Fibroblast of lung (primary cell): ENCODE results near the gene TRIM23. TPM values are rescaled to one million over a fixed set of nuclear protein-coding genes. Genes with fewer than 3 reads are reported as not detected.
A peak's percentile ranks its signal among the peaks of the same experiment; 100 is the strongest.

Source experiments
- DNase-seq, 2 donors: peaks; one replicate each; pipeline versions ENCODE4 v3.0.0 to v3.0.0-alpha.2; 2010; ENCODE audit warnings: low read depth in 2 of 2
- H2AFZ ChIP-seq: 2 replicates; pipeline ENCODE4 v1.5.1; 2012; ENCODE audit warnings: low read length, control low read depth, inconsistent platforms
- H3K27ac ChIP-seq: 2 replicates; pipeline ENCODE4 v1.5.1; 2011; ENCODE audit warnings: low read length, control low read depth; ENCODE audit not compliant: insufficient read depth
- H3K27me3 ChIP-seq: 2 replicates; pipeline ENCODE4 v1.5.1; 2011; ENCODE audit warnings: mild to moderate bottlenecking, low read length; ENCODE audit not compliant: control insufficient read depth, insufficient read depth
- H3K36me3 ChIP-seq: 2 replicates; pipeline ENCODE4 v1.5.1; 2011; ENCODE audit warnings: low read length; ENCODE audit not compliant: control insufficient read depth, insufficient read depth
- H3K4me1 ChIP-seq: 2 replicates; pipeline ENCODE4 v1.5.1; 2011; ENCODE audit warnings: low read length; ENCODE audit not compliant: control insufficient read depth, insufficient read depth; ENCODE audit errors: extremely low read depth
- H3K4me2 ChIP-seq: 2 replicates; pipeline ENCODE4 v1.5.1; 2011; ENCODE audit warnings: low read length, control low read depth; ENCODE audit not compliant: insufficient read depth; ENCODE audit errors: extremely low read depth
- H3K4me3 ChIP-seq, 4 experiments: fragments of 200-600 bp in 1 of 4; sonication (generic) in 1 of 4; replicated peaks in 1 of 4; 2 replicates each; pipeline ENCODE4 v1.5.1; 2011 to 2016; ENCODE audit warnings: low read length in 4 of 4, low read depth in 3 of 4, mild to moderate bottlenecking in 3 of 4, control low read depth in 2 of 4, inconsistent platforms in 1 of 4, mixed read lengths in 1 of 4; ENCODE audit not compliant: insufficient read depth in 1 of 4; ENCODE audit errors: control extremely low read depth in 1 of 4
- H3K79me2 ChIP-seq: 2 replicates; pipeline ENCODE4 v1.5.1; 2012; ENCODE audit warnings: mild to moderate bottlenecking, low read length, inconsistent platforms; ENCODE audit not compliant: control insufficient read depth, insufficient read depth
- H3K9ac ChIP-seq: 2 replicates; pipeline ENCODE4 v1.5.1; 2011; ENCODE audit warnings: mild to moderate bottlenecking, low read length, control low read depth; ENCODE audit not compliant: insufficient read depth
- H3K9me3 ChIP-seq: 2 replicates; pipeline ENCODE4 v1.5.1; 2012; ENCODE audit warnings: low read depth, low read length; ENCODE audit not compliant: control insufficient read depth, insufficient read depth
- H4K20me1 ChIP-seq: 2 replicates; pipeline ENCODE4 v1.5.1; 2011; ENCODE audit warnings: low read length; ENCODE audit not compliant: control insufficient read depth, insufficient read depth; ENCODE audit errors: extremely low read depth
- CTCF ChIP-seq, 2 donors: IDR thresholded peaks in 1 of 2; conservative IDR thresholded peaks in 1 of 2; 1 replicate in 1 of 2; 2 replicates in 1 of 2; pipeline ENCODE4 v1.5.1; 2011 to 2012; ENCODE audit warnings: low read length in 2 of 2, control low read depth in 1 of 2, inconsistent platforms in 1 of 2, low read depth in 1 of 2, mild to moderate bottlenecking in 1 of 2
- EZH2 ChIP-seq: IDR thresholded peaks from 2 replicates; pipeline ENCODE4 v1.5.1; 2012; ENCODE audit warnings: low read length, control low read depth, mild to moderate bottlenecking; ENCODE audit errors: missing control alignments
- polyA plus RNA-seq, 2 donors: library from polyadenylated mRNA; depleted of rRNA in 1 of 2; stranded (reverse) in 1 of 2; unstranded in 1 of 2; fragments of >200 nt; gene quantifications; 2 replicates each; pipeline ENCODE4 v1.2.1, GENCODE V29; 2011 to 2012; ENCODE audit warnings: missing spikeins in 1 of 2
- total RNA-seq: library from RNA; depleted of rRNA; stranded (reverse); fragments of >200 nt; gene quantifications from 2 replicates; pipeline ENCODE4 v1.2.1, GENCODE V29; 2014

Gene TRIM23
- total and polyA plus RNA-seq, 2 donors (not counting 1 experiment from before 2014, with no cell fraction given), result 14.1 to 48.6 TPM

DNA sequence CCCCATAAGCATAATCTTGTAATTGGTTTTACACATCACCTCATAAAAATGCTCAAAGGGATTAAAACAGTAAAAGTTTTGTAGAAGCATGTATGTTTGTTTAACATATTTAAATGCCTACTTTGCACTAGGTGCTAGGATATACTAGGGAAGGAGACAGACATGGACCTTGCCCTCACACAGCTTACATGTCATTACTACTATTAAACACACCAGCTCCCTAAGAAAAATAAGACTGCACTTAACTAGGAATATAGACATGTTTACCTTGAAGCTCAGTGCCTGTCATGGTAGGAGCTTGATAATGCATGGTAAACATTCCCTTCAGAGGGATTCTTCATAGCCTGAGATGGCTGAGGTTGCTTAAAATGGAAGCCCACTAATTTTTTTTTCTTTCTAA, 6.8 kb upstream of the TRIM23 start:
- H3K4me3 ChIP-seq, result no peak overlapping the region
- peaks cover 28% of the 10 kb centered on the region for H3K79me2 ChIP-seq
- H3K27ac ChIP-seq, result no peak overlapping the region
- H3K4me1 ChIP-seq, result no peaks in the 10 kb centered on the region
- H3K4me2 ChIP-seq, result no peak overlapping the region
- DNase-seq, result no peak
- H2AFZ ChIP-seq, result no peak overlapping the region
- no peak overlapping the region for H3K9ac ChIP-seq
- H3K9me3 ChIP-seq, result no peaks in the 10 kb centered on the region
- no peaks in the 10 kb centered on the region for H3K36me3 ChIP-seq
- no peak for TF ChIP-seq CTCF (conservative IDR thresholded peaks at IDR 0.05 in 1 of 2, IDR thresholded peaks at IDR 0.05 in 1 of 2; ENCODE audit: low read depth in 1 of 2, low read length in 2 of 2)
- no peak for TF ChIP-seq EZH2
- no peaks in the 10 kb centered on the region for H4K20me1 ChIP-seq
- H3K27me3 ChIP-seq, result no peaks in the 10 kb centered on the region

DNA sequence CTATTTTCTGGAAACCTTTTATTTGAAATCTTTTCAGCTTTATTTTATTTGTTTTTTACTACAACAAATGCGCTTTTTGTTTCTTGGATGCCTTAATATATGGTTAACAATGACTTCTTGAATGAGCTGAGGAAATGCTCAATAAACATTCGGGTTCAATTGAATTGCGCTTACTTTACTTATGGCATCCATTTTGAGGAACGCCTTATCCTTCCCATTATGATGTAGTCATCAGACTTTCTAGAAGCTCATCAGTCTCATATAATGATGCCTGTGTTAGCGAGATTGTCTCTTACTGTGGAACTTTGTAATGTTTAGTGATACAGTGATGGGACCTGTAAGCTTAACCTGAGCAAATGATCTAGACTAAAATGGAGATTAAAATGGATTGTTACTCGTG, 1.6 kb upstream of the TRIM23 start:
- H3K27me3 ChIP-seq, result no peaks in the 10 kb centered on the region
- peaks cover 2% of the 10 kb centered on the region for H3K4me1 ChIP-seq
- H3K4me3 ChIP-seq, result peak overlapping the region; percentile 64 to 97 (median 90)
- H3K27ac ChIP-seq, result no peak overlapping the region
- no peaks in the 10 kb centered on the region for H4K20me1 ChIP-seq
- H3K4me2 ChIP-seq, result peak overlapping the region; percentile 73
- no peak overlapping the region for H2AFZ ChIP-seq
- TF ChIP-seq CTCF (conservative IDR thresholded peaks at IDR 0.05 in 1 of 2, IDR thresholded peaks at IDR 0.05 in 1 of 2; ENCODE audit: low read depth in 1 of 2, low read length in 2 of 2), result no peak
- TF ChIP-seq EZH2, result no peak
- DNase-seq, result peak in 1 of 2 donors; percentile 0
- H3K9ac ChIP-seq, result peak overlapping the region; percentile 69
- H3K79me2 ChIP-seq, result peaks cover 62% of the 10 kb centered on the region
- no peaks in the 10 kb centered on the region for H3K36me3 ChIP-seq
- no peaks in the 10 kb centered on the region for H3K9me3 ChIP-seq

DNA sequence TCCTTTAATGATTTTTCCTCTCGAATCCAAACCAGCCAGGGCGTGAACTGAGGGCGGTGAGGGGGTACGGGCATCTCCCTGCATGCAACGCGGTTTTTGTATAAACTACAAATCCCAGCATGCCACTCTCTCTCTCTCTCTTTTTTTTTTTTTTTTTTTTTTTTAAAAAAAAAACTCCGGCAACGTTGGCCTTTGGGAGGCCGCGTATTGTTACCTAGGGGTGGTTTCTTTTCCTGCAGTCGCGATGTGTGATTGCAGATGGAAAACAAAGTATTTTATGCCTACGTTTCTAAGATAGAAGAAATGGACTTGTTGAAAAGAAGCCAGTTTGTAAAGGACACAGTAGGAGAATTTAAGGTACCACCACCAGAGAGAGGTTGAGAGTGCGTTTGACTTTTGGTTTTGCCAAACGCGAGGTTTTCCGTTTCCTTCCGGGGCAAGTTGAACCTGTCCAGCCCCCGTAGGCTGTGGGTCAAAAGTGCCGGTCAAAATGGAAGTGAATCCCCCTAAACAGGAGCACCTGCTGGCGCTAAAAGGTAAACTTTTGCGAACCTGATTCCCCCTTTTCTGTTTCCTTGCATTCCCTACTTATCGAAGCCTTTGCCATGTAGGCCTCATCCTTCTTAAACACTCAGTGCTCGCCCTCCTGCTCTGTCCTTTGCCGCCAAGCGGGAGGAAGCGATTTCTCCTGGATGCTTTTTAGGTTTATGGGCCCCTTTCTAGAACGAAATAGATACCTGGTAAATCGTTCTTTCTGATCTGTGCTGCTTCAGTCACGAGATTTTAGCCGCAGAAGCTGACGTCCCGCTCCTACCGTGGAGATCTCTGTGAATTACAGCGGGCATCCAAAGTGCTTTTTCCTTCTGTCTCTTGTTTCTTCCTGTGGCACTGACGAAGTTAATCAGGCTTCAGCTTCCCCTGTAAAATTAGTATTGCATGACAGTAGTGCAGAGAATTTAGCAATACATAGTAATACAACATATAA, 730 bp upstream of the TRIM23 start, which contains the start of the genes SHLD3 and TRAPPC13:
Gene SHLD3, plus strand, starts transcription at position 457 of the 985 bp plus-strand sequence. CDS start 4,561 bp downstream, outside the sequence.
Gene TRAPPC13, plus strand, starts transcription at position 457 of the 985 bp plus-strand sequence. Its CDS starts 34 bp downstream, at position 491.
- TF ChIP-seq CTCF (conservative IDR thresholded peaks at IDR 0.05 in 1 of 2, IDR thresholded peaks at IDR 0.05 in 1 of 2; ENCODE audit: low read depth in 1 of 2, low read length in 2 of 2) (no peak), EZH2 (no peak)
- peak within 1 kb of the TSS; percentile 64 to 97 (median 90) for H3K4me3 ChIP-seq
- H3K27me3 ChIP-seq, result no peaks in the 10 kb centered on the region
- peaks cover 2% of the 10 kb centered on the region for H3K4me1 ChIP-seq
- DNase-seq, result peak; percentile 84 to 93
- no peaks in the 10 kb centered on the region for H3K36me3 ChIP-seq
- no peaks in the 10 kb centered on the region for H4K20me1 ChIP-seq
- H3K9ac ChIP-seq, result peak within 1 kb of the TSS; percentile 79
- peak within 1 kb of the TSS; percentile 97 for H2AFZ ChIP-seq
- H3K9me3 ChIP-seq, result no peaks in the 10 kb centered on the region
- peak within 1 kb of the TSS; percentile 81 for H3K27ac ChIP-seq
- peak within 1 kb of the TSS; percentile 98 for H3K4me2 ChIP-seq
- H3K79me2 ChIP-seq, result peaks cover 64% of the 10 kb centered on the region
